ENCODE measurements around the gene SH3BP2. TPM values are rescaled to one million over a fixed set of nuclear protein-coding genes. Genes with fewer than 3 reads are reported as not detected.

SH3BP2 gene
- total RNA-seq, 4 donors from 2014 or later, result 92.6 to 301 (median 117) TPM

DNA sequence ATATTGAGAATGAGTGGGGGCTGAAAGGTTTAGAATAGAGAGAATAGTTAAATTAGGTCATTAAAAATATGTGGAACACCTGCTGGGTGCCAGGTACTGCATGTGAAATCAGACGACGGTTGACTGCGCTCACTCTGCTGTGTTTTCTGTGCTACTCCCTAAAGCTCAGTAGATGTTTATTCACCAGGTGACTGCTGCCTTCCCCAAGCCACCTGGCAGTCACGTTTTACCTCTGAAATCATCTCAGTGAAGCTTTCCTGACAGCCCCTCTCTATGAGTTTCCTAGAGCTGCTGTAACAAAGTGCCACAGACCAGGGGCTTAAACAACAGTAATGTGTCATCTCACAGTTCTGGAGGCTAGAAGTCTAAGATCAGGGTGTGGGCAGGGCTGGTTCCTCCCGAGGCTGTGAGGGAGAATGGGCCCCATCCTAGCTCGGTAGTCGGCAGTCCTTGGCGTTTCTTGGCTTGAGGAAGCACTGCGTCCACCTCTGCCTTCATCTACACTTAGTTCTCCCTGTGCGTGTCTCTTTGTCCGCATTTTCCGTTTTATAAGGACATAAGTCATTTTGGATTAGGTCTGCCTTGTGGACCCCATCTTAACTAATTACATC lies 76.1 kb downstream of the SH3BP2 start:
- DNase-seq, result no peak
- Histone ChIP-seq H3K9me3 (no peaks in the 10 kb centered on the region), H3K27ac (peak overlapping the region; percentile 57 to 70 (median 63)), H3K36me3 (no peaks in the 10 kb centered on the region), H3K27me3 (no peaks in the 10 kb centered on the region), H3K4me1 (peaks cover 53 to 96% (median 70%) of the 10 kb centered on the region in 4 donors), H3K4me3 (peak overlapping the region in 1 of 4 donors; percentile 4)
- intact Hi-C loops (cut with DNase I; ENCODE audit: low total_unique reads) (no loop called here), in situ Hi-C loops (cut with MboI; ENCODE audit: low pct_ligation_motif_present in 1 of 4, low pct_unique_long_range_greater_than_20kb in 1 of 4, low sequenced_read_pairs in 3 of 4) (no loop called here)
- 77 to 83% methylated on average over 5 to 12 of the region's 12 CpGs for WGBS, 2 donors (ENCODE audit: low coverage in 1 of 2)
- no peak for TF ChIP-seq POLR2AphosphoS5 (IDR thresholded peaks at IDR 0.05)
- TF ChIP-seq, protein P1, sequence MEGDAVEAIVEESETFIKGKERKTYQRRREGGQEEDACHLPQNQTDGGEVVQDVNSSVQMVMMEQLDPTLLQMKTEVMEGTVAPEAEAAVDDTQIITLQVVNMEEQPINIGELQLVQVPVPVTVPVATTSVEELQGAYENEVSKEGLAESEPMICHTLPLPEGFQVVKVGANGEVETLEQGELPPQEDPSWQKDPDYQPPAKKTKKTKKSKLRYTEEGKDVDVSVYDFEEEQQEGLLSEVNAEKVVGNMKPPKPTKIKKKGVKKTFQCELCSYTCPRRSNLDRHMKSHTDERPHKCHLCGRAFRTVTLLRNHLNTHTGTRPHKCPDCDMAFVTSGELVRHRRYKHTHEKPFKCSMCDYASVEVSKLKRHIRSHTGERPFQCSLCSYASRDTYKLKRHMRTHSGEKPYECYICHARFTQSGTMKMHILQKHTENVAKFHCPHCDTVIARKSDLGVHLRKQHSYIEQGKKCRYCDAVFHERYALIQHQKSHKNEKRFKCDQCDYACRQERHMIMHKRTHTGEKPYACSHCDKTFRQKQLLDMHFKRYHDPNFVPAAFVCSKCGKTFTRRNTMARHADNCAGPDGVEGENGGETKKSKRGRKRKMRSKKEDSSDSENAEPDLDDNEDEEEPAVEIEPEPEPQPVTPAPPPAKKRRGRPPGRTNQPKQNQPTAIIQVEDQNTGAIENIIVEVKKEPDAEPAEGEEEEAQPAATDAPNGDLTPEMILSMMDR (IDR thresholded peaks at IDR 0.05), result no peak
- TF ChIP-seq EP300 (IDR thresholded peaks at IDR 0.05; ENCODE audit: low read depth), result no peak
- TF ChIP-seq POLR2A (IDR thresholded peaks at IDR 0.05), result no peak

DNA sequence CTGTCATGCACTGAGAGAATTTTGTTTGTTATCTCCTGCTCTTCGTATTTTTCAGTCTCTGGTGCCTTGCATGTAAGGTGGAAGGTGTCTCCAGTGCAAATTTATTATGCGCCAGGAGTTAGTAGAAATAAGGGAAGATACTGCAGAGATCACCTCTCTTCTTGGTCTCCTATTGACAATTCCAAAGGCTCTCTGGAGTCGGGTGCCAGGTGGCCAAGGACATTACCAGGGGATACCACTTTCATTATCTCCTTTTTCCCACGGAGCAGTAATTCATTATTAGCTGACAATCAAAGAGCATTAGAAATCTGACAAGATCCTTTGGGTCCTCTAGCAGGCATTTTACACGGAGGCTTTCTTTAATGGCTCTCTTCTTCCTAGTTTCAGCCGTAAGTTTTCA lies 76.8 kb downstream of the SH3BP2 start:
- Histone ChIP-seq H3K27ac (peak overlapping the region; percentile 57 to 70 (median 63)), H3K36me3 (no peaks in the 10 kb centered on the region), H3K27me3 (no peaks in the 10 kb centered on the region), H3K4me1 (peaks cover 56 to 96% (median 69%) of the 10 kb centered on the region in 4 donors), H3K9me3 (no peaks in the 10 kb centered on the region), H3K4me3 (no peak overlapping the region)
- in situ Hi-C loops (cut with MboI; ENCODE audit: low pct_ligation_motif_present in 1 of 4, low pct_unique_long_range_greater_than_20kb in 1 of 4, low sequenced_read_pairs in 3 of 4), result no loop called here
- WGBS, 2 donors (ENCODE audit: low coverage in 1 of 2), result 44 to 56% methylated on average over 6 of the region's 6 CpGs
- no peak for DNase-seq
- intact Hi-C loops (cut with DNase I; ENCODE audit: low total_unique reads), result loop anchor here (10.0 kb wide), 1 partner anchor 105 kb away; no protein-coding TSS in a partner anchor
- TF ChIP-seq EP300 (IDR thresholded peaks at IDR 0.05; ENCODE audit: low read depth) (no peak), POLR2A (IDR thresholded peaks at IDR 0.05) (no peak), POLR2AphosphoS5 (IDR thresholded peaks at IDR 0.05) (no peak)
- TF ChIP-seq, protein P1 (IDR thresholded peaks at IDR 0.05), result no peak

DNA sequence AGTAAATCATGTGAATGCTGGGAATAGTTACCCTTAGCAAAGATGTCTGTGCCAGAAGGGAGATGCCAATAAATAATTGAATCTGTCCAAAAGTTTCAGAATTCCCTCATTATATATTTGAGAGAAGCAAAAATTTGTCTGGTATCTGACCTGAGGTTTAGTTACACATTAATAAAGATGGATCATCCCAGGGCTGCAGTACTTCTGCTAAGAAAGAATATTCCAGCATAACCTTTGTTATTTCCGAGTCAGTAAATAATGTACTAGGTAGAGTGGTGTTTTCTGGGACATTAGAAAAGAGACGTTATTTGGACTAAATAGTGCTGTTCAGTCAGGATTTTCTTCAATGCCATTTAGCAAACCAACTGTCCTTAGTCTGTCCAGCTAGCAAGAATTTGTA lies 77.2 kb downstream of the SH3BP2 start:
- Histone ChIP-seq H3K4me1 (peaks cover 55 to 96% (median 67%) of the 10 kb centered on the region in 4 donors), H3K27me3 (no peaks in the 10 kb centered on the region), H3K27ac (peak overlapping the region; percentile 57 to 70 (median 63)), H3K9me3 (no peaks in the 10 kb centered on the region), H3K4me3 (no peak overlapping the region), H3K36me3 (no peaks in the 10 kb centered on the region)
- in situ Hi-C loops (cut with MboI; ENCODE audit: low pct_ligation_motif_present in 1 of 4, low pct_unique_long_range_greater_than_20kb in 1 of 4, low sequenced_read_pairs in 3 of 4) (no loop called here), intact Hi-C loops (cut with DNase I; ENCODE audit: low total_unique reads) (loop anchor here (10.0 kb wide), 1 partner anchor 105 kb away; no protein-coding TSS in a partner anchor)
- TF ChIP-seq EP300 (IDR thresholded peaks at IDR 0.05; ENCODE audit: low read depth) (no peak), POLR2A (IDR thresholded peaks at IDR 0.05) (no peak), POLR2AphosphoS5 (IDR thresholded peaks at IDR 0.05) (no peak)
- TF ChIP-seq, protein P1 (IDR thresholded peaks at IDR 0.05), result no peak
- WGBS, 2 donors (ENCODE audit: low coverage in 1 of 2), result 44 to 50% methylated on average over 2 of the region's 2 CpGs
- DNase-seq, result no peak

DNA sequence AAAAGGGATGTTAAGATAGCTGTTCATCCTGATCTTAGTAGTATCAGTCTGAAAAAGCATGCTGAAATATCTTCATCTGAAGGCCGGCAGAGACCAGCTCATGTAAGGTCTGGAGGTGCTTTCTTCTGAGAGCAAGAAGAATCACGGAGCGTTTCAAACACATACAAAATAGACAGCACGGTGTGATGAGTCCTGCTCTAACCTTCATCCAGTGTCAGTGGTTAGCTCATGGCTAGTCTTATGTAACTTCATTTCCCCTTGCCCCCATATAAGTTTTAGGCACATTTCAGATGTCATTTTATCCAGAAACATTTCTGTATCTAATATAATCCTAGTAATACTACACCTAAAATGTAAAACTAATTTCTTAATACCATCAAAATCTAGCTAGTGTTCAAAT lies 78.6 kb downstream of the SH3BP2 start:
- 87 to 88% methylated on average over 1 to 4 of the region's 4 CpGs for WGBS, 2 donors (ENCODE audit: low coverage in 1 of 2)
- peaks cover 53 to 83% (median 56%) of the 10 kb centered on the region in 4 donors for H3K4me1 ChIP-seq
- H3K27ac ChIP-seq, result no peak overlapping the region
- no peak for TF ChIP-seq POLR2AphosphoS5 (IDR thresholded peaks at IDR 0.05)
- TF ChIP-seq POLR2A (IDR thresholded peaks at IDR 0.05), result no peak
- TF ChIP-seq, protein P1 (IDR thresholded peaks at IDR 0.05), result no peak
- no peak for TF ChIP-seq EP300 (IDR thresholded peaks at IDR 0.05; ENCODE audit: low read depth)
- peaks cover 0 to 8% (median 2%) of the 10 kb centered on the region in 4 donors for H3K36me3 ChIP-seq
- intact Hi-C loops (cut with DNase I; ENCODE audit: low total_unique reads), result loop anchor here (10.0 kb wide), 1 partner anchor 107 kb away; no protein-coding TSS in a partner anchor
- H3K9me3 ChIP-seq, result no peaks in the 10 kb centered on the region
- no peak for DNase-seq
- no peak overlapping the region for H3K4me3 ChIP-seq
- no peaks in the 10 kb centered on the region for H3K27me3 ChIP-seq
- in situ Hi-C loops (cut with MboI; ENCODE audit: low pct_ligation_motif_present in 1 of 4, low pct_unique_long_range_greater_than_20kb in 1 of 4, low sequenced_read_pairs in 3 of 4), result no loop called here

Measured in transverse colon (tissue), 4 donors.